Measurements from ENCODE around the gene HOMER3. TPM values are rescaled to one million over a fixed set of nuclear protein-coding genes. Genes with fewer than 3 reads are reported as not detected.
A peak's percentile ranks its signal among the peaks of the same experiment; 100 is the strongest.

HOMER3 gene
- total and polyA plus RNA-seq, 2 experiments from 2014 or later, result 28.9 to 53.4 TPM

GRCh38 chr19:18972851-18973250 is 31.8 kb upstream of the HOMER3 start:
- no peaks in the 10 kb centered on the region for H3K9me2 ChIP-seq (replicated peaks; ENCODE audit: insufficient read depth)
- no peak overlapping the region for H2AFZ ChIP-seq
- no peaks in the 10 kb centered on the region for H3K27me3 ChIP-seq
- H3K4me2 ChIP-seq, result no peak overlapping the region
- no peaks in the 10 kb centered on the region for H4K20me1 ChIP-seq (ENCODE audit: insufficient read depth, poor library complexity, severe bottlenecking)
- H3K27ac ChIP-seq, result no peak overlapping the region
- H3K36me3 ChIP-seq (replicated peaks; ENCODE audit: insufficient read depth, low read depth), result no peaks in the 10 kb centered on the region
- DNase-seq (ENCODE audit: low spot score), result no peak
- no peaks in the 10 kb centered on the region for H3K9me3 ChIP-seq (ENCODE audit: low read depth)
- H3K4me1 ChIP-seq (ENCODE audit: insufficient read depth), result no peaks in the 10 kb centered on the region
- WGBS (ENCODE audit: low lambda C conversion rate, missing lambda C conversion rate), result 93% methylated on average over 5 of the region's 5 CpGs
- no peak for TF ChIP-seq EZH2 (IDR thresholded peaks at IDR 0.05; ENCODE audit: borderline replicate concordance)
- no peak for TF ChIP-seq EZH2phosphoT487 (IDR thresholded peaks at IDR 0.05; ENCODE audit: low read depth, severe bottlenecking, unreplicated experiment)
- no peak for TF ChIP-seq CTCF (IDR thresholded peaks at IDR 0.05; ENCODE audit: poor library complexity)
- H3K4me3 ChIP-seq, result no peak overlapping the region
- no peaks in the 10 kb centered on the region for H3K79me2 ChIP-seq

GRCh38 chr19:18972301-18972811 is 31.3 kb upstream of the HOMER3 start:
- TF ChIP-seq EZH2phosphoT487 (IDR thresholded peaks at IDR 0.05; ENCODE audit: low read depth, severe bottlenecking, unreplicated experiment), result no peak
- TF ChIP-seq CTCF (IDR thresholded peaks at IDR 0.05; ENCODE audit: poor library complexity), result no peak
- no peak for TF ChIP-seq EZH2 (IDR thresholded peaks at IDR 0.05; ENCODE audit: borderline replicate concordance)
- no peak overlapping the region for H3K27ac ChIP-seq
- H2AFZ ChIP-seq, result no peak overlapping the region
- 63% methylated on average over 11 of the region's 12 CpGs for WGBS (ENCODE audit: low lambda C conversion rate, missing lambda C conversion rate)
- no peaks in the 10 kb centered on the region for H3K9me2 ChIP-seq (replicated peaks; ENCODE audit: insufficient read depth)
- H3K27me3 ChIP-seq, result no peaks in the 10 kb centered on the region
- no peaks in the 10 kb centered on the region for H3K79me2 ChIP-seq
- no peaks in the 10 kb centered on the region for H3K4me1 ChIP-seq (ENCODE audit: insufficient read depth)
- no peaks in the 10 kb centered on the region for H3K9me3 ChIP-seq (ENCODE audit: low read depth)
- H3K4me2 ChIP-seq, result peak overlapping the region; percentile 20
- H3K4me3 ChIP-seq, result no peak overlapping the region
- no peaks in the 10 kb centered on the region for H3K36me3 ChIP-seq (replicated peaks; ENCODE audit: insufficient read depth, low read depth)
- DNase-seq (ENCODE audit: low spot score), result no peak
- no peaks in the 10 kb centered on the region for H4K20me1 ChIP-seq (ENCODE audit: insufficient read depth, poor library complexity, severe bottlenecking)

DNA sequence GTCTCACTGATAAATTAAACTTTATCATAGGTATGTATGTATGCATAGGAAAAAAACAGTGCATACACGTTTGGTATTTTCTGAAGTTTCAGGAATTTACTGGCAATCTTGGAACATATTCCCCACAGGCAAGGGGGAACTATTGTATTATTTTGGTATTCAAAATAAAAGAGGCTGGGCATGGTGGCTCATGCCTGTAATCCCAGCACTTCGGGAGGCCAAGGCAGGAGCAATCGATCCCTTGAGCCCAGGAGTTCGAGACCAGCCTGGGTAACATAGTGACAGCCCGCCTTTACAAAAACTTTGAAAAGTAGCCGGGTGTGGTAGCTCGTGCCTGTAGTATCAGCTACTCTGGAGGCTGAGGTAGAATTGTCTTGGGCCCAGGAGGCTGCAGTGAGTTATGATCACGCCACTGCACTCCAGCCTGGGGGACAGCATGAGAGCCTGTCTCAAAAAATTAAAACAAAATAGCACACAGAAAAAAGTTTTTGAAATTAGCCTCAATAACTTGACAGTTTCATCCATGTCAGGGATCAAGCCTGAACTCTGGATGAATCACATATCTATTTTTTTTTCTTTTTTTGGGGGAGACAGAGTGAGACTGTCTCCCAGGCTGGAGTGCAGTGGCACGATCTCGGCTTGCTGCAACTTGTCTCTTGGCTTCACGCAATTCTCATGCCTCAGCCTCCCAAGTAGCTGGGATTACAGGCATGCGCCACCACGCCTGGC is 29.1 kb upstream of the HOMER3 start:
- H3K27ac ChIP-seq, result no peak overlapping the region
- no peaks in the 10 kb centered on the region for H3K79me2 ChIP-seq
- no peak overlapping the region for H3K4me3 ChIP-seq
- 91% methylated on average over 13 of the region's 13 CpGs for WGBS (ENCODE audit: low lambda C conversion rate, missing lambda C conversion rate)
- no peaks in the 10 kb centered on the region for H3K9me3 ChIP-seq (ENCODE audit: low read depth)
- no peaks in the 10 kb centered on the region for H3K27me3 ChIP-seq
- no peak overlapping the region for H2AFZ ChIP-seq
- no peaks in the 10 kb centered on the region for H3K36me3 ChIP-seq (replicated peaks; ENCODE audit: insufficient read depth, low read depth)
- no peaks in the 10 kb centered on the region for H4K20me1 ChIP-seq (ENCODE audit: insufficient read depth, poor library complexity, severe bottlenecking)
- H3K9me2 ChIP-seq (replicated peaks; ENCODE audit: insufficient read depth), result no peaks in the 10 kb centered on the region
- H3K4me2 ChIP-seq, result no peak overlapping the region
- H3K4me1 ChIP-seq (ENCODE audit: insufficient read depth), result no peaks in the 10 kb centered on the region
- no peak for DNase-seq (ENCODE audit: low spot score)
- TF ChIP-seq CTCF (IDR thresholded peaks at IDR 0.05; ENCODE audit: poor library complexity), result no peak
- TF ChIP-seq EZH2 (IDR thresholded peaks at IDR 0.05; ENCODE audit: borderline replicate concordance), result no peak
- TF ChIP-seq EZH2phosphoT487 (IDR thresholded peaks at IDR 0.05; ENCODE audit: low read depth, severe bottlenecking, unreplicated experiment), result no peak

Measured in hepatocyte (in vitro differentiated cells).